K562 (cell line): ENCODE data around the gene VWA1. TPM values are rescaled to one million over a fixed set of nuclear protein-coding genes. Genes with fewer than 3 reads are reported as not detected.

Experiments used
- ATAC-seq: fragments of 200-7000 bp; cut with Tn5 transposase; 3 replicates; pipeline ENCODE4 v1.9.1; 2020; ENCODE audit warnings: moderate library complexity
- BruUV-seq: library from RNA; stranded (reverse); fragments of 400-500 nt; replicated peaks from 2 replicates; lab custom pipeline; 2021; lab: Mats Ljungman, UMichigan
- CTCF ChIA-PET: fragments of 300-600 bp; formaldehyde crosslinking; extraction: SDS; loops from one replicate; lab custom pipeline; 2021; ENCODE audit warnings: low intra/inter-chr PET ratio; lab: Yijun Ruan, JAX
- POLR2A ChIA-PET: fragments of 300-600, 350-650 bp; sonication (Branson Sonifier 250); formaldehyde crosslinking; extraction: SDS; loops from one replicate; lab custom pipeline; 2021; ENCODE audit warnings: antibody characterized with exemption, inconsistent platforms; lab: Yijun Ruan, JAX
- DNase-seq, 4 experiments: peaks; one replicate each; pipeline versions ENCODE4 v3.0.0 to v3.0.0-alpha.2; 2011 to 2018; ENCODE audit warnings: low spot score in 3 of 4, mixed read lengths in 3 of 4; ENCODE audit errors: extremely low read depth in 1 of 4
- FAIRE-seq: peaks from 2 replicates; lab custom pipeline; 2011; peaks lifted over from hg19 to GRCh38; lab: Jason Lieb, UNC
- H2AFZ ChIP-seq: 2 replicates; pipeline ENCODE4 v1.6.0; 2011; ENCODE audit warnings: low read depth, low read length, control low read depth, inconsistent platforms
- H3K27ac ChIP-seq: fragments of 200-600 bp; 3 replicates; pipeline ENCODE4 v1.8.0; 2011; ENCODE audit warnings: low read depth, mild to moderate bottlenecking, control low read depth, inconsistent platforms, low read length, moderate library complexity, mixed read lengths; ENCODE audit errors: extremely low read depth
- H3K27me3 ChIP-seq, 2 experiments: fragments of 300-600 bp in 1 of 2; 2 replicates in 1 of 2; 3 replicates in 1 of 2; pipeline versions ENCODE4 v1.6.0 to v1.8.0; 2011; ENCODE audit warnings: inconsistent platforms in 2 of 2, low read length in 2 of 2, mild to moderate bottlenecking in 1 of 2, mixed read lengths in 1 of 2, moderate library complexity in 1 of 2; ENCODE audit not compliant: control insufficient read depth in 2 of 2, insufficient read depth in 2 of 2
- H3K36me3 ChIP-seq: fragments of 300-600 bp; 3 replicates; pipeline ENCODE4 v1.8.0; 2011; ENCODE audit warnings: mild to moderate bottlenecking, low read length, inconsistent platforms; ENCODE audit not compliant: control insufficient read depth, insufficient read depth
- H3K4me1 ChIP-seq, 2 experiments: fragments of 200-600 bp in 1 of 2; replicated peaks in 1 of 2; 2 replicates in 1 of 2; 3 replicates in 1 of 2; pipeline versions ENCODE4 v1.5.1 to v1.8.0; 2011; ENCODE audit warnings: inconsistent platforms in 2 of 2, low read length in 2 of 2, mild to moderate bottlenecking in 1 of 2, mixed read lengths in 1 of 2, moderate library complexity in 1 of 2; ENCODE audit not compliant: control insufficient read depth in 2 of 2, insufficient read depth in 2 of 2
- H3K4me2 ChIP-seq: 2 replicates; pipeline ENCODE4 v1.6.1; 2011; ENCODE audit warnings: low read length, control low read depth, inconsistent platforms, mixed read lengths; ENCODE audit not compliant: insufficient read depth
- H3K4me3 ChIP-seq: fragments of 200-600 bp; sonication (generic), shearing (Covaris generic); 2 replicates; pipeline ENCODE4 v1.5.1; 2016; ENCODE audit warnings: control low read depth, inconsistent platforms
- H3K79me2 ChIP-seq: fragments of 200-600 bp; 3 replicates; pipeline ENCODE4 v1.8.0; 2011; ENCODE audit warnings: low read length, inconsistent platforms; ENCODE audit not compliant: control insufficient read depth, insufficient read depth
- H3K9ac ChIP-seq, 2 experiments: 2 replicates each; pipeline versions ENCODE4 v1.6.0 to v1.6.1; 2011; ENCODE audit warnings: low read depth in 2 of 2, low read length in 2 of 2, control low read depth in 1 of 2, inconsistent platforms in 1 of 2, mild to moderate bottlenecking in 1 of 2, mixed read lengths in 1 of 2; ENCODE audit not compliant: insufficient read depth in 1 of 2
- H3K9me1 ChIP-seq: one replicate; pipeline ENCODE4 v1.6.0; 2011; ENCODE audit warnings: inconsistent platforms, mild to moderate bottlenecking, low read length, moderate library complexity; ENCODE audit not compliant: control insufficient read depth, insufficient read depth
- H3K9me3 ChIP-seq: replicated peaks from 2 replicates; pipeline ENCODE4 v1.5.1; 2011; ENCODE audit warnings: low read depth, low read length, inconsistent platforms; ENCODE audit not compliant: control insufficient read depth, insufficient read depth
- H4K20me1 ChIP-seq: replicated peaks from 2 replicates; pipeline ENCODE4 v1.6.1; 2011; ENCODE audit warnings: low read length, inconsistent platforms, mixed read lengths; ENCODE audit not compliant: control insufficient read depth, insufficient read depth
- ADNP ChIP-seq: fragments of 200-800 bp; sonication (Bioruptor generic); IDR thresholded peaks from 2 replicates; pipeline ENCODE4 v1.6.1; 2016; ENCODE audit warnings: missing genetic modification characterization, missing compliant biosample characterization
- BCOR ChIP-seq: fragments of 450-650 bp; IDR thresholded peaks from 2 replicates; pipeline ENCODE4 v1.6.1; 2016
- ELF1 ChIP-seq: fragments of 200-800 bp; sonication (Bioruptor generic); IDR thresholded peaks from 2 replicates; pipeline ENCODE4 v1.6.1; 2016; ENCODE audit warnings: missing genetic modification characterization, missing compliant biosample characterization
- KDM1A ChIP-seq, 2 experiments: fragments of 450-650 bp; IDR thresholded peaks; 2 replicates each; pipeline ENCODE4 v1.6.1; 2016; ENCODE audit warnings: mild to moderate bottlenecking in 2 of 2
- TSHZ1 ChIP-seq: fragments of 250-450 bp; sonication (Bioruptor Pico); IDR thresholded peaks from 2 replicates; pipeline ENCODE4 v1.4.0; 2020; ENCODE audit warnings: mild to moderate bottlenecking, moderate library complexity
- ZBTB2 ChIP-seq: fragments of 450-650 bp; IDR thresholded peaks from 2 replicates; pipeline ENCODE4 v1.6.1; 2016; ENCODE audit warnings: antibody characterized with exemption
- ZNF3 ChIP-seq: fragments of 250-450 bp; sonication (Bioruptor Pico); IDR thresholded peaks from 2 replicates; pipeline ENCODE4 v1.5.0; 2021; ENCODE audit warnings: mild to moderate bottlenecking, moderate library complexity
- WGBS: fragments of 100-300 bp; shearing (Covaris generic); methylation state at CpG from one replicate; pipeline ENCODE4 v1.1.6; 2016; ENCODE audit warnings: low coverage, mixed read lengths; ENCODE audit not compliant: insufficient coverage; ENCODE audit errors: missing lambda C conversion rate; 5-methylcytosine and 5-hydroxymethylcytosine counted together
- in situ Hi-C: fragments of 300-500 bp; cut with MboI; formaldehyde crosslinking; loops from 4 replicates; pipeline ENCODE4 v1.15.0; 2018; ENCODE audit warnings: inconsistent platforms, mixed read lengths
- intact Hi-C: fragments of 100-400 bp; cut with micrococcal nuclease; formaldehyde crosslinking; loops from 2 replicates; pipeline ENCODE4 v1.14.2; 2022
- polyA plus RNA-seq, 8 experiments: library from polyadenylated mRNA; depleted of rRNA in 4 of 8; stranded (reverse) in 5 of 8; unstranded in 3 of 8; fragments of >200 nt; fragmentation: Nextera tagmentation in 2 of 8; fragmentation: Illumina TruSeq in 1 of 8; extraction: Ambion mirVana in 2 of 8; extraction: Trizol in 1 of 8; gene quantifications; 2 replicates each; pipeline versions ENCODE4 v1.2.1 to v1.2.3, GENCODE V29; 2011 to 2014; ENCODE audit warnings: inconsistent platforms in 1 of 8, missing spikeins in 1 of 8
- total RNA-seq, 7 experiments: library from RNA; depleted of rRNA in 6 of 7; stranded (reverse); fragments of >200 nt in 6 of 7; fragmentation: Illumina TruSeq in 2 of 7; extraction: Trizol in 2 of 7; gene quantifications; 2 replicates each; pipeline versions ENCODE4 v1.2.1 to v1.2.3, GENCODE V29; 2011 to 2021; ENCODE audit warnings: low replicate concordance in 1 of 7

VWA1 gene
- total and polyA plus RNA-seq, 9 of the 15 experiments (the other 6 are each of a cell fraction or from before 2014, with no cell fraction given): 0.01 to 6.4 (median 0.85) TPM

GRCh38 chr1:1423245-1423597 is 12.3 kb upstream of the VWA1 start:
- Histone ChIP-seq H3K27me3 (no peaks in the 10 kb centered on the region), H3K9ac (no peak overlapping the region; a peak in 1 of 4 replicates), H2AFZ (peak overlapping the region; percentile 41; the same call in 1 of the 2 replicates), H3K9me1 (no peaks in the 10 kb centered on the region), H3K9me3 (no peaks in the 10 kb centered on the region), H3K4me2 (peak overlapping the region; percentile 22; the same call in 1 of the 2 replicates), H3K4me1 (peaks cover 3 to 49% of the 10 kb centered on the region in 2 experiments; a peak in 4 of 5 replicates), H3K79me2 (no peaks in the 10 kb centered on the region), H3K27ac (no peak overlapping the region), H3K36me3 (no peaks in the 10 kb centered on the region), H4K20me1 (no peaks in the 10 kb centered on the region), H3K4me3 (no peak overlapping the region)
- TF ChIP-seq TSHZ1 (CRISPR knock-in tag): no peak
- peak; percentile 9; the same call in 1 of the 2 replicates for TF ChIP-seq ELF1
- no peak for TF ChIP-seq ZBTB2
- peak; percentile 41; the same call in 1 of the 2 replicates for TF ChIP-seq BCOR
- no peak for TF ChIP-seq ADNP (tag)
- peak in 1 of 2 experiments; percentile 35; a peak in 1 of 4 replicates for TF ChIP-seq KDM1A (IDR thresholded peaks at IDR 0.05)
- peak; percentile 97 for TF ChIP-seq ZNF3 (CRISPR knock-in tag)
- CTCF ChIA-PET: no interaction called here
- POLR2A ChIA-PET: interaction anchor here (1.1 to 1.4 kb wide), 2 partner anchors 11 to 31 kb away, joined by 4 to 5 read pairs; no protein-coding TSS in a partner anchor
- 42% methylated on average over 7 of the region's 7 CpGs for WGBS
- intact Hi-C loops (no loop called here), in situ Hi-C loops (no loop called here)
- no peak for ATAC-seq
- no peak for FAIRE-seq
- no TSS peak for BruUV-seq
- DNase-seq: no peak
